Left cardiac atrium (tissue), 4 donors: ENCODE data around the gene STAT3. TPM values are rescaled to one million over a fixed set of nuclear protein-coding genes. Genes with fewer than 3 reads are reported as not detected.
A peak's percentile ranks its signal among the peaks of the same experiment; 100 is the strongest.
"Not testable (repeated sequence)": the region's sequence is repeated elsewhere in the genome, so short reads cannot be mapped to it uniquely, and the experiment has no call there.

Source experiments
- ATAC-seq, 2 donors: fragments of 200-7000 bp; cut with Tn5 transposase; one replicate each; pipeline ENCODE4 v1.9.1; 2020; ENCODE audit warnings: mild to moderate bottlenecking in 2 of 2, moderate library complexity in 2 of 2
- DNase-seq: peaks from one replicate; pipeline ENCODE4 v3.0.0-alpha.2; 2020
- intact Hi-C, 2 donors: fragments of 100-400 bp; cut with DNase I; formaldehyde crosslinking; loops; one replicate each; pipeline versions ENCODE4 v1.14.1 to v1.15.1; 2022 to 2023
- total RNA-seq, 2 donors: library from RNA; stranded (reverse); fragmentation: NEBNext Ultra II Directional; extraction: Animal tissue kit (Norgen Biotek cat#: 25700); gene quantifications; one replicate each; pipeline ENCODE4 v1.2.1, GENCODE V29; 2021
- donor health status: DM: no; HTN: yes; CAD: no.
- donor health status: DM: no; HTN: yes; CAD: no; lungs with severe emphysema.
- donor health status: DM: yes; HTN: yes; CAD: no.
- donor health status: Dilated cardiomyopathy.

STAT3 gene
- total RNA-seq, 2 donors from 2014 or later, result 106 to 241 TPM

DNA sequence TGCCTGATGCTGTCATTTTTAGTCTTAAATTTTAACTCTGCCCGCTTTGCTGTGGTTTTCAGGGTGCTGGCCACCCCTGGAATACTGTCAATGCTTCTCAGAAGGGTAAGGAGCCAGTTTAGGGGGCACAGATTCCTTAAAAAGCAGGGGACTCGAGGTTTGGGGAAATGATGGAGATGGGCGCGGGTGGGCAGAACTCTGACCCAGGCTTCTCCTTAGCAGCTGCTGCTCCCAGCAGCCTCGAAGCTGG, 76.3 kb downstream of the STAT3 start:
- ATAC-seq (no peak), DNase-seq (no peak)
- intact Hi-C loops, result loop anchor here in 1 of 2 donors (10.0 kb wide), 1 partner anchor 203 kb away; no protein-coding TSS in a partner anchor

DNA sequence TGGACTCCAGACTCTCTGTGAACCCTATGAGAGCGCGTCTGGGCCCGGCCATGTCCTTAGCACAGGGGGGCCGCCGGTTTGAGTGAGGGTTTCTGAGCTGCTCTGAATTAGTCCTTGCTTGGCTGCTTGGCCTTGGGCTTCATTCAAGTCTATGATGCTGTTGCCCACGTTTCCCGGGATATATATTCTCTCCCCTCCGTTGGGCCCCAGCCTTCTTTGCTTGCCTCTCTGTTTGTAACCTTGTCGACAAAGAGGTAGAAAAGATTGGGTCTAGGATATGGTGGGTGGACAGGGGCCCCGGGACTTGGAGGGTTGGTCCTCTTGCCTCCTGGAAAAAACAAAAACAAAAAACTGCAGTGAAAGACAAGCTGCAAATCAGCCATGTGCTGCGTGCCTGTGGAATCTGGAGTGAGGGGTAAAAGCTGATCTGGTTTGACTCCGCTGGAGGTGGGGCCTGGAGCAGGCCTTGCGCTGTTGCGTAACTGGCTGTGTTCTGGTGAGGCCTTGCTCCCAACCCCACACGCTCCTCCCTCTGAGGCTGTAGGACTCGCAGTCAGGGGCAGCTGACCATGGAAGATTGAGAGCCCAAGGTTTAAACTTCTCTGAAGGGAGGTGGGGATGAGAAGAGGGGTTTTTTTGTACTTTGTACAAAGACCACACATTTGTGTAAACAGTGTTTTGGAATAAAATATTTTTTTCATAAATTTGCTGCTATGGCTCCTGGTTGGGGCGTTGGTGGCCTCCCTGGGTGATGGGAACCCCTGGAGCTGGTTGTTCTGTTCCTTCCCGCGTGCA, 76.8 kb downstream of the STAT3 start:
- intact Hi-C loops, result loop anchor here in 1 of 2 donors (10.0 kb wide), 1 partner anchor 203 kb away; no protein-coding TSS in a partner anchor
- ATAC-seq, result peak; percentile 88 to 90
- peak; percentile 90 for DNase-seq

DNA sequence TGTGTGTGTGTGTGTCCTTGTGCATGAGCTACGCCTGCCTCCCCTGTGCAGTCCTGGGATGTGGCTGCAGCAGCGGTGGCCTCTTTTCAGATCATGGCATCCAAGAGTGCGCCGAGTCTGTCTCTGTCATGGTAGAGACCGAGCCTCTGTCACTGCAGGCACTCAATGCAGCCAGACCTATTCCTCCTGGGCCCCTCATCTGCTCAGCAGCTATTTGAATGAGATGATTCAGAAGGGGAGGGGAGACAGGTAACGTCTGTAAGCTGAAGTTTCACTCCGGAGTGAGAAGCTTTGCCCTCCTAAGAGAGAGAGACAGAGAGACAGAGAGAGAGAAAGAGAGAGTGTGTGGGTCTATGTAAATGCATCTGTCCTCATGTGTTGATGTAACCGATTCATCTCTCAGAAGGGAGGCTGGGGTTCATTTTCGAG, 77.4 kb downstream of the STAT3 start:
- intact Hi-C loops, result loop anchor here in 1 of 2 donors (10.0 kb wide), 1 partner anchor 204 kb away; no protein-coding TSS in a partner anchor
- DNase-seq, result no peak
- no peak for ATAC-seq

DNA sequence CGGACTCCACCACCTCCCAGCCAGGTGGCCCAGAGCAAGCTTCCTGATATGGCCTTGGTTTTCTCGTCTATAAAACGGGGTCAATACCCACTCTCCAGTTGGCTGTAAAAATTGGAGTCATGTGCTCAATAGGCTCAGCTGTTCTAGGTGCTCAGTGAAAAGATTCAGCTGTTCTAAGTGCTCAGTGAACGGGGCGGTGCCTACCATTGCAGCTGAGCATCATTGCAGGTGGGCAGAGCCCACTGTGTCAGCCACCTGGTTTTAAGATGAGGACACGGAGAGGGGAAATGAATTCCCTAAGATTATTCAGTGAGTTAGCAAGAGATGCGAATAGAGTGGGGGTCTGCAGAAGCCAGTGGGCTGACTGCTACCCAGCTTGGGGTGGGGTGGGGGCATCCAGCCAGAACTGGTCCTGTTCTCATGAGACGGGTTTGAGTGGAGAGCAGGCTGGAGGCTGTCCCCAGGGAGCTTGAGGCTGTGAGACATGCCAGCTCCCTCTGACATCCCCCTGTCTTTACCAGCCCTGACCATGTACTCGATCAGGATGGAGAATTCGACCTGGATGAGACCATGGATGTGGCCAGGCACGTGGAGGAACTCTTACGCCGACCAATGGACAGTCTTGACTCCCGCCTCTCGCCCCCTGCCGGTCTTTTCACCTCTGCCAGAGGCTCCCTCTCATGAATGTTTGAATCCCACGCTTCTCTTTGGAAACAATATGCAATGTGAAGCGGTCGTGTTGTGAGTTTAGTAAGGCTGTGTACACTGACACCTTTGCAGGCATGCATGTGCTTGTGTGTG, 78.1 kb downstream of the STAT3 start:
- DNase-seq (peak; percentile 3), ATAC-seq (no peak)
- intact Hi-C loops, result loop anchor here in 1 of 2 donors (10.0 kb wide), 1 partner anchor 205 kb away; no protein-coding TSS in a partner anchor

DNA sequence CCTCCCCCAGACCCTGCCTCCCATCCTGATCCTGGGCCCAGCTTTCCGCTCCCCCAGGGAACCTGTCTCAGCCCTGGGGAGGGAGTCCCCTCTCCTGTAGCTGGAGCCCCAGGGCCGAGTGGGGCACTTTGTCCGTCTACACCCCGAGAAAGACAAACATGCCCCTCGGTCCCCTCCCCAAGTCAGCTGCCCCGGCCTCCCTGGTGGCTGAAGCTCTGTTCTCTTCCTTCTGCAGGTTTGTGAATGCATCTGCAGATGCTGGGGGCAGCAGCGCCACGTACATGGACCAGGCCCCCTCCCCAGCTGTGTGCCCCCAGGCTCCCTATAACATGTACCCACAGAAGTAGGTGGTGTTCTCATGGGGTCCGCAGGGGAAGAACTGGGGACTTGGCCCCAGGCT, 79.1 kb downstream of the STAT3 start:
- no peak for DNase-seq
- no peak for ATAC-seq
- intact Hi-C loops, result no loop called here

DNA sequence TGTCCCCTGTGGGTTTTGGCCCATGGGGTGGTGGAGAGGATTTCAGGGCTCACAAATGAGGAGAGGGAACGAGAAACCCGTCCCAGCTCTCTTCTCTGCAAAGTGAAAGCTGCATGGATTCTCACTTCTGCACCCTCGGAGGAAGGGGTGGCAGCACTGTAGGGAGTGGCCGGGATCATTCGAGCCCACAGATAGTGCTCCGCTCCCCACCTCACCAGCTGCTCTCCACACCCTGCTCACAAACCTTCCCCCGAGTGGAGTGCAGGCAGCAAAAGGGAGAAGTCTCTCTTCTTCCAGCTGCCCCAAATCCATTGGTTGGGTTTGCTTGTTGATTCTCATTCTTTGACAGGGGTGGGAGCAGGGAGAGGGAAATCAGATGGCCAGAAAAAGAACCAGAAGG, 79.8 kb downstream of the STAT3 start:
- intact Hi-C loops, result no loop called here
- DNase-seq (no peak), ATAC-seq (no peak)

DNA sequence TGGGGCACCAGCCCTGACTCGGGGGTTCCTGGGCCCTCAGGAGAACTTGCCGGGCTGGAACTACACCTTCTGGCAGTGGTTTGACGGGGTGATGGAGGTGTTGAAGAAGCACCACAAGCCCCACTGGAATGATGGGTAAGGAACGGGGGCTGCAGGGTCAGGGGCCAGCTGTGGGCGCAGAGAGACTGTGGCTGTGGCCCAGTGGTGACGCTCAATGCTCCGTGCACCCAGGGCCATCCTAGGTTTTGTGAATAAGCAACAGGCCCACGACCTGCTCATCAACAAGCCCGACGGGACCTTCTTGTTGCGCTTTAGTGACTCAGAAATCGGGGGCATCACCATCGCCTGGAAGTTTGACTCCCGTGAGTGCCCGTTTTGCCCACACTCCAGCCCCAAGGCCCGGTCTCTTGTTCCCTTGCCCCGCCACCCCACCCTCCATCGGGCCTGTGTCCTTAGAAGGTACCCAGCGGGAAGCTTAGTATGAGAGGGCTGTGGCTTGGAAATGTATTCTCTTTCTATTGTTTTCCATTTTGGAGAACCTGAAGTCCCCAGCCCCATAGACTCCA, 80.8 kb downstream of the STAT3 start:
- no peak for ATAC-seq

DNA sequence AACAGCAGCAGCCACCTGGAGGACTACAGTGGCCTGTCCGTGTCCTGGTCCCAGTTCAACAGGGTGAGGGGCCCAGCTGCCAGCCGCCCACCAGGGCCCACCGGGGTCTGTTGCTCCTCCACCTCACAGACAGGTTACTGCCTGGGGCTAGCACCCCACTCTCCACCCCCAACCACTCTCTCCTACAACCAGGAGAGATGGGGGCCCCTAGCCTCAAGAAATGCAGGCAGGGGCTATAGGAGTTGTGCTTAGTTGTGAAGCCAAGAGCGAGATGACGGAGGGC, 81.9 kb downstream of the STAT3 start:
- intact Hi-C loops, result no loop called here
- no peak for DNase-seq
- ATAC-seq, result no peak

More for the DNA sequence above, 80.8 kb downstream of the STAT3 start:
- intact Hi-C loops, result no loop called here
- DNase-seq, result no peak

DNA sequence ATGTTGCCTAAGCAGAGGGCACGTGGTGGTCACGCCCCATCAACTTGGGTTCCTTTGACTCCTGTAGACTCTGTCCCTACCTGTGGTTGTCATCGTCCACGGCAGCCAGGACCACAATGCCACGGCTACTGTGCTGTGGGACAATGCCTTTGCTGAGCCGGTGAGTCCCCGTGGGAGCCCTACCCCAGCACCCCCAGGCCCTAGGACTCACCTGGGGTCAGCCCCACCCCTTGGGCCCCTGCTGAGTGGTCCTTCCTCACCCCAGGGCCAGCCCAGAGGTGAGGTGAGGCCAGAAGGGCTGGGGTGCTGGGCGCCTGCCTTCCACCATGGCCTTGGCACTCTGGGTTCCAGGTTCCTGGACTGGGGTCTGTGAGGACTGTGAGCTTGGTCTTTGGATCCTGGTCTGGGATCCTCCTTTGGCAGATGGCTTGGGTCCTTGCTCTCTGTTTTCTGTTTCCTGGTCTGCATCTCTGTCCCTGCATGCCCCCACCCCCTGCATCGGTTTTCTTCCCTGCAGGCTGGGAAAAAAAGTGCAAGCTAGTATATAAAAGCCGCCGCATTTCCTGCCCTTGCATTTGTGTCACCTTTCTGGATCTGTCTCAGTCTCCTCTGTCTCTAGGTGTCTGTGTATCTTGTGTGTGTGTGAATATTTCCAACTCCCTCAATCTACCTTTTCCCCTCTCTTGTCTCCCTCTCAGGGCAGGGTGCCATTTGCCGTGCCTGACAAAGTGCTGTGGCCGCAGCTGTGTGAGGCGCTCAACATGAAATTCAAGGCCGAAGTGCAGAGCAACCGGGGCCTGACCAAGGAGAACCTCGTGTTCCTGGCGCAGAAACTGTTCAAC, 82.5 kb downstream of the STAT3 start:
- ATAC-seq, result no peak

DNA sequence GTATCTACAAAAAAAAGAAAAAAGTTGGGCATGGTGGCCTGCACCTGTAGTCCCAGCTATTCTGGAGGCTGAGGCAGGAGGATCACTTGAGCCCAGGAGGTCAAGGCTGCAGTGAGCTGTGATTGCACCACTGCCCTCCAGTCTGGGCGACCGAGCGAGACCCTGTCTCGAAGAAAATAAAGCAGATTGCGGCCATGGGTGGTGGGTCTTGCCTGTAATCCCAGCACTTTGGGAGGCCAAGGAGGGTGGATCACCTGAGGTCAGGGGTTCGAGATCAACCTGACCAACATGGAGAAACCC, 83.3 kb downstream of the STAT3 start:
- intact Hi-C loops, ATAC-seq, DNase-seq: not testable (repeated sequence)

More for the DNA sequence above, 82.5 kb downstream of the STAT3 start:
- intact Hi-C loops, result no loop called here
- no peak for DNase-seq

DNA sequence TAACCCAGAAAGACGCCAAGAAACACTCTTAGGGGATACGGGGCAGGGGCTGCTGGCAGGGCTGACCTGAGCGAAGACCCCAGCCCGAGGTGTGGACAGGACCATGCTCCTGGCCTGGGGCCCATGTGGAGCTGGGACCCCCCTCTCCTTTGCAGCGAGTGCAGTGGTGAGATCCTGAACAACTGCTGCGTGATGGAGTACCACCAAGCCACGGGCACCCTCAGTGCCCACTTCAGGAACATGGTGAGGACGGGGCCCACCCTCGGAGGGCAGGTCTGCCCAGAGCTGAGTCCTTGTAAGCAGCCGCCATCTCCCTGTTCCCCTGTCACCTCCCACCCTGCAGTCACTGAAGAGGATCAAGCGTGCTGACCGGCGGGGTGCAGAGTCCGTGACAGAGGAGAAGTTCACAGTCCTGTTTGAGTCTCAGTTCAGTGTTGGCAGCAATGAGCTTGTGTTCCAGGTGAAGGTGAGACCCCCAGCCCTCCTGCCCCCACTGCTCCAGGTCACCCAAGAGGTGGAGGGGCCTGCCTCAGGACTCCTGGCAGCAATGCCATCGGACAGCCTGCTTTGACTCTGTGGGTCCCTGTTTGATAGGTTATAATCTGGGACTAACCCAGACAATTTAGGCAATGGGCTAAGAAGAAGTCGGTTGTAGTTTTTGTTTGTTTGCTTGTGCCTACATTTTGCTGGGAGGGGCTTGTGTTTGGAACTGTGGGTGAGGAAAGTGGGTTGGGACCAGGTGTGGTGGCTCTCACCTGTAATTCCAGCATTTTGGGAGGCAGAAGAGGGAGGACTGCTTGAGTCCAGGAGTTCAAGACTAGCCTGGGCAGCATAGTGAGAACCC, 83.8 kb downstream of the STAT3 start:
- DNase-seq, result no peak
- intact Hi-C loops, result no loop called here
- ATAC-seq, result no peak

DNA sequence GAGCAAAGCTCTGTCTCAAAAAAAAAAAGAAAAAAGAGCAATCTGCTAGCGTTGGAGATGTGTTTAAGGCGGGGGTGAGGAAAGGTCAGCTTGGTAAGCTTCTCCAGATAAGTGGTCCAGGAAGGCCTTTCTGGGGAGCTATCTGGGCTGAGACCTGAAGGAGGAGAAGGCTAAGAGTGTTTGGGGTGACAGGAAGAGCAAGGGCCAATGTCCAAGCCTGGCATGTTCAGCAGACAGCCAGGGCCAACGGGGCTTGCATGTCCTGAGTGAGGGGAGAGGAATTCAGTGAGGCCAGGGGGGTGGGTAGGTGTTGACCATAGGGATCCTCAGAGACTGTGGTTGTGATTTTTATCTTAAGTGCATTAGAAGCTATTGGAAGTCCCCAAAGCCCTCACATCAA, 84.5 kb downstream of the STAT3 start:
- intact Hi-C loops, result no loop called here
- DNase-seq, result no peak
- ATAC-seq, result no peak

DNA sequence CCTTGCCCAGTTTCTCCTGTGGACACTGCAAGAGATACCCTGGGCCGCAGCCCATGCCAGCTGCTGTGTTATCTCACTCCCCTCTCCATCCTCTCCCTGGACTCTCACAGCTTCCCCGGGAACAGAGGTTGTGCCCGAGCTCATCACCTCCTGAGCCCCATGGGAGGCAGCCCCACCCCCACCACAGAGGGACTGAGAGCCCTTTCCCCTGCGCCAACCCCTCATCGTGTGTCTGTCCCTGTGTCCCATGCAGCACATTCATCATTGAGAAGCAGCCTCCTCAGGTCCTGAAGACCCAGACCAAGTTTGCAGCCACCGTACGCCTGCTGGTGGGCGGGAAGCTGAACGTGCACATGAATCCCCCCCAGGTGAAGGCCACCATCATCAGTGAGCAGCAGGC, 87.2 kb downstream of the STAT3 start:
- intact Hi-C loops, result no loop called here
- DNase-seq (no peak), ATAC-seq (no peak)

DNA sequence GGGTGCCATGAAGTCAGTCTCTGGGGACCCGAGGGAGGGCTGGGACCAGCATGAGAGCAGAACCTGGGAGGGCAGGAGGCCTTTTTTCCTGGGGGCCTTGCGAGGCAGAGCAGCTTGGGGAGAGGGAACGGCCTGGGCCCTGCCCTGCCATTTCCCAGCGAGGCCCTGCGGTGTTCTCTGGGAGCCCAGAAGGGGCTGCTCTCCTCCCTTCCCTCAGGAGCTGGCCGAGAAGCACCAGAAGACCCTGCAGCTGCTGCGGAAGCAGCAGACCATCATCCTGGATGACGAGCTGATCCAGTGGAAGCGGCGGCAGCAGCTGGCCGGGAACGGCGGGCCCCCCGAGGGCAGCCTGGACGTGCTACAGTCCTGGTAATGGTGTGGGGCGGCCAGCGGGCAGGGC, 88.3 kb downstream of the STAT3 start:
- intact Hi-C loops, ATAC-seq, DNase-seq: not testable (repeated sequence)

DNA sequence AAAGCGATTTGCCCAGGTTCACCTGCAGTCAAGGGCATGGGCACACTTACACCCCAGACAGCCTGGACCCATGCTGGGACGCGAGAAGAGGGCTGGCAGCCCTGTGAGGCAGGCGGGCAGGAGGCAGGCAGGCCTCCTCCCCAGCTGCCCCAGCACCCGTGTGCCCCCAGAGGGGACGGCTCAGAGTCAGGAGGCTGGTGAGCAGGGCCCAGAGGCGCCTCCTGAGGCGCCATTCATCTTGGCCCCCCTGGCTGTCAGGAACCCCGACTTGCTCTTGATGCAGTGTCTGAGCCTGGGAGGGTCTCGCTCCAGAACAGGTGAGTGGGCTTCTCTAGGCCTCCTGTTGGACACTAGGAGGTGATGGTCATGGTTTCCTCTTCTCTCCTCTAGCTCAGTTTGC, 88.9 kb downstream of the STAT3 start:
- DNase-seq, intact Hi-C loops, ATAC-seq: not testable (repeated sequence)

DNA sequence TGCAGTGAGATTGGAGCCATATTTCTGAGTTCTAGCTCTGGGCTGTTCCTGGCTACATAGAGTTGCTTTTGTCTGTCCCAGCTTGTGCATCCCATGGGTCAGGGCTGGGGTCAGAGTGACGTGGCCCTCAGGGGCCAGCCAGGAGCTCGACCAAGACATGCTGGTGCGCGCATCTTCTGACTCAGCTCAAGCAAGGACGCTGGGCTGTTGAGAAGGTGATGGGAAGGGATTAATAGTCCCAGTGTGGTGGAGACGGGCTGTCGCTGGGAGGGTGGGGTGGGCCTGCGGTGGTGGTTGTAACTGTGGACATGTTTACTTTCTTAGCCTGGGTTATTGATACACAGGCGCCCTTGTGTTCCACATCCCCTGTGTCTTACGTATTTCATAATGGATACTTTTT, 90.5 kb downstream of the STAT3 start:
- DNase-seq, ATAC-seq, intact Hi-C loops: not testable (repeated sequence)

DNA sequence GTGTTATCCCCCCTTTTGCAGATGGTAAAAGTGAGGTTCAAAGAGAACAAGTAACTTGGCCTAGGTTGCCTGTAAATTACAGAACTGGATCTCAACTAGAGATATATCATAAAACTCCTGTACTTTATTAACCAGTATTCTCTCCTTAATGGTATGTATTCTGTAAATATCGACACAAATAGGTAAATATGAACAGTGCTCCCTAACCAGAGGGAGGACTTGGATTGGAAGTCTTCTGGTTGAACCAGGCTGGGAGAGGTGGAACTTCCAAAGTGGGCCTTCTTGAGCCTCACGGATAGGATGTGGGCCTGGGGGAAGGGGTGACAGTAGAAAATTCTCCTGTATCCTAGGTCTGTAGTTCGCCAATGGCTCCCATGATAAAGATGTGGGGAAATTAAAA, 92.2 kb downstream of the STAT3 start:
- ATAC-seq, result no peak
- no peak for DNase-seq
- intact Hi-C loops, result no loop called here

DNA sequence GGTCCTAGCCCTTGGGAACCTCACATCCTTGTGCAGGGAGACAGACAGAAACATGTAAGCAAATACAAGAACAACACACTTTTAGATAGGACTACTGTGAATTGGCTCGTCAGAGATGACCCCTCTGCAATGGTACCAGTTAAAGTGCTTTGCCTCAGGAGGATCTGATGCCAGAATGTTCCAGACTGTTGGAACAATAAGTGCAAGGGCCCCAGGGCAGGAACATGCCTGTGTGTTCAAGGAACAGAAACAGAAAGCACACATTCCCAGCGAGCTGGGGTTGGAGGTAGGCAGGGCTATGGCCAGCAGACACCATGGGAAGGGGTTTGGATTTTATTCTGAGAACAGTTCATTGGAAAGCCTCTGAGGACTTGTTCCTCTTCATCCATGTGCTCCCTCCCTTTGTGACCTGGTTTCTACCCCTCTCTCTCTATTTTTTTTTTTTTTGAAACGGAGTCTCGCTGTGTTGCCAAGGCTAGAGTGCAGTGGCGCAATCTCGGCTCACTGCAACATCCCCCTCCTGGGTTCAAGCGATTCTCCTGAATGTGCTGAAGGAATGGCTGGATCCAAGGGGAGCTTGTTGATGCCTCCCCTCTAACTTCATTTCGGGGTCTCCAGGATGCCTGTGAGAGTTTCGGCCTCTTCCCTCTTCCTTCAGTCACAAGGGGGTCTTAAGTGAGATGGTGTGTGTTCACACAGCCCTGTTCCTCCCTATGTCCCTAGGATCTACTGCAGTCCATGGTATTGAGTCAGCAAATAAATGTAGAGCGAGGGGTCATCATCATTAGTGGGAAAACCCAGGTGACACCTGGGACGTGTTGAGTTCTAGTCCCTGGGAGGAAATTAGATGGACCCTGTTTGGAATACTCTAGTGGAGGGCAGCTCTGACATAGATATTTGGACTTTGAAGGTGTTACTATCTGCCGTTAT, 93.5 kb downstream of the STAT3 start:
- ATAC-seq, result peak in 1 of 2 donors; percentile 43
- no peak for DNase-seq
- intact Hi-C loops, result no loop called here
